WI38 (cell line): ENCODE measurements around the gene MINDY3.
"Not testable (repeated sequence)": the region's sequence is repeated elsewhere in the genome, so short reads cannot be mapped to it uniquely, and the experiment has no call there.

Experiments used
- H3K4me3 ChIP-seq: 2 replicates; pipeline ENCODE4 v1.5.1; 2011; ENCODE audit warnings: low read depth, mild to moderate bottlenecking, control low read depth, low read length
- TF ChIP-seq, protein P1 (sequence below): IDR thresholded peaks from 2 replicates; pipeline ENCODE4 v1.5.1; 2012; ENCODE audit warnings: low read depth, mild to moderate bottlenecking, control low read depth, low read length

The MINDY3 gene

DNA sequence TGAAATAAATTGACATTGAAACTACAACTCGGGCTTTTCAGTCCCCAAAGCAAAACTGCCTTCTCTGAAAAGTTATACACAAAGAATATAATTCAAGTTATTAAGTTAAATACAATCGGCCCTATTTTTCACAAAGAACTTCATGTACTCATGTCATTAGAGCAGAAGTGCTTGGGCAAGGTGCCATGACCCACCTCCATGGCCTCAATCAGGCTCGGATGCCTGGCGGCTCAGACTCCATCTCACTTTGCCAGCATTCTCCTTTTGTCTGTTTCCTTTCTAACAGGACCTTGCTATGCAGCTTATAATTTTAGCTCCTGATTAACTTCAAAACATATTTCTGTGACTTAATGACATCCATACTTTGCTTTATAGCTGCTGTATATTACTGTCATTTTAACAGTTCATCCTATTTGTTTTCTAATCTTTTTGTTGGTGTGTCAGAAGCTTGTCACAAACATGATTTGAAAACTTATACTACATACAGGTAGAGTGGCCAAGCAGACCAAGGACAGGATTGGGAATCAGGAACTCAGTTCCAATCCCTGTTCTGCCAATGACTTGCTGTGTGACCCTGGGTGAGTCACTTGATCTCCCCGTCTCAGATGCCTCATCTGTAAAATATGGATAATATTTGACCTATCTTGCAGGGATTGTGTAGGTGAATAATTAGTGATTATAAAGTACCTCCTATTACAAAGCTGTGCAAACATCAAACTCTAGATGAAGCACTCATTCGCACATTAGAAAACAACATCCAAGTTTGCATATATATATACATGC is 79.8 kb downstream of the MINDY3 start:
- TF ChIP-seq, protein P1, sequence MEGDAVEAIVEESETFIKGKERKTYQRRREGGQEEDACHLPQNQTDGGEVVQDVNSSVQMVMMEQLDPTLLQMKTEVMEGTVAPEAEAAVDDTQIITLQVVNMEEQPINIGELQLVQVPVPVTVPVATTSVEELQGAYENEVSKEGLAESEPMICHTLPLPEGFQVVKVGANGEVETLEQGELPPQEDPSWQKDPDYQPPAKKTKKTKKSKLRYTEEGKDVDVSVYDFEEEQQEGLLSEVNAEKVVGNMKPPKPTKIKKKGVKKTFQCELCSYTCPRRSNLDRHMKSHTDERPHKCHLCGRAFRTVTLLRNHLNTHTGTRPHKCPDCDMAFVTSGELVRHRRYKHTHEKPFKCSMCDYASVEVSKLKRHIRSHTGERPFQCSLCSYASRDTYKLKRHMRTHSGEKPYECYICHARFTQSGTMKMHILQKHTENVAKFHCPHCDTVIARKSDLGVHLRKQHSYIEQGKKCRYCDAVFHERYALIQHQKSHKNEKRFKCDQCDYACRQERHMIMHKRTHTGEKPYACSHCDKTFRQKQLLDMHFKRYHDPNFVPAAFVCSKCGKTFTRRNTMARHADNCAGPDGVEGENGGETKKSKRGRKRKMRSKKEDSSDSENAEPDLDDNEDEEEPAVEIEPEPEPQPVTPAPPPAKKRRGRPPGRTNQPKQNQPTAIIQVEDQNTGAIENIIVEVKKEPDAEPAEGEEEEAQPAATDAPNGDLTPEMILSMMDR, result no peak
- H3K4me3 ChIP-seq, result no peak overlapping the region

DNA sequence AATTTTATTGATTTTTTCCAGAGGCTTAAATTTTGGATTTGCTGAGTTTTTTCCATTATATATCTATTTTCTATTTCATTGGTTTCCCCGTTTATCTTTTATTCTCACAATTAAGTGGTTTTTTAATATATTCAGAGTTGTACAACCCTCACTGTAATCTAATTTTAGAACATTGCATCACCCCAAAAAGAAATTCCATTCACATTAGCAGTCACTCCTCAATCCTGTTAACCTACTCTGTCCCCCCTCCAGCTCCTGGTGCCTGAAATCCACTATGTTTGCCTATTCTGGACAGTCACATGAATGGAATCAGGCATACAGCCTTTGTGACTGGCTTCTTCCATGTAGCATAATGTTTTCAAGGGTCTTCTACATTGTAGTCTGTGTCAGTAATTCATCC is 84.8 kb downstream of the MINDY3 start:
- TF ChIP-seq, protein P1, result no peak

DNA sequence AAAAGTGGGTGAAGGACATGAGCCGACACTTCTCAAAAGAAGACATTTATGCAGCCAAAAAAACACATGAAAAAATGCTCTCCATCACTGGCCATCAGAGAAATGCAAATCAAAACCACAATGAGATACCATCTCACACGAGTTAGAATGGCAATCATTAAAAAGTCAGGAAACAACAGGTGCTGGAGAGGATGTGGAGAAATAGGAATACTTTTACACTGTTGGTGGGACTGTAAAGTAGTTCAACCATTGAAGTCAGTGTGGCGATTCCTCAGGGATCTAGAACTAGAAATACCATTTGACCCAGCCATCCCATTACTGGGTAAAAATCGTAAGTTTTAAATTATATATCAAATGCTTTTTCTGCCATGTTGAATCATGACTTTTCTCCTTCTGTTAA is 85.8 kb downstream of the MINDY3 start:
- not testable (repeated sequence) for H3K4me3 ChIP-seq

More for the DNA sequence above, 84.8 kb downstream of the MINDY3 start:
- H3K4me3 ChIP-seq, result no peak overlapping the region

DNA sequence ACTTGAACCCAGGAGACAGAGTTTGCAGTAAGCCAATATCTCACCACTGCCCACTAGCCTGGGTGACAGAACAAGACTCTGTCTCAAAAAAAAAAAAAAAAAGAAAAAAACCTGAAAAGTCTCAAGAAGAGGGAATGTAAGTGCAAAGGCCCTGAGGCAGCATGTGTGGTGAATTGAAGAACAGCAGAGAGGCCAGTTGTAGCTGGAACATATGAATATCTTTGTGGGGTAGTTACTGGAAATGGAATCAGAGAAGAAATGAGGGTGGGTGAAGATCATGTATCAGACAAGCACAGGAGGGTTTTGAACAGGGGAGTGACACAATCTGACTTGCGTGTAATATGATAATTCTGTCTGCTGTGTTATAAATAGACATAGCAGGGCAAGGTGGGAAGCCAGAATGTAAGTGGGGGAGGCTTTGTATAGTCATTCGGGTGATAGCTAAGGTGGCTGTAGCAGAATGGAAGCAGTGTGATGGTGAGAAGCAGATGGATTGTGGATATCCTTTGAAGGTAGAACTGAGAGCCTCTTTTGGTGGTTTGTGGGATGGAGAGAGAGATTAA is 95.3 kb downstream of the MINDY3 start:
- TF ChIP-seq, protein P1, result no peak
- no peak overlapping the region for H3K4me3 ChIP-seq

DNA sequence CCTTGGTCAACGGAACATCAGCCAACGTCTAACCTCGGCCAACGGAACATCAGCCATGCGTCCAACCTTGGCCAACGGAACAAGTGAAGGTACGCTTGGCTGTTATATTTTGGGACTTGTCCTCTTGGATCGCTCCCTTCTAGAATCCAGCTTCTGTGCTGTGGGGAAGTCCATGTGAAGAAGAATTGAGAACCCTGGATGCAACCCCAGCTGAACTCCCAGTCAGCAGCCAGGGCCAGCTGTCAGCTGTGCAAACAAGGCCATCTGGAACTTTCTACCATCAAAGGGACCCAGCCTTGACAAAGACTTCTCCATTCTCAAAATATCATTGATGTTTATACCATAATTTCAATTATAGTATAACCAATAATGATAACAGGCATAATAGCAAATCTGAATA is 97.3 kb downstream of the MINDY3 start:
- TF ChIP-seq, protein P1, result no peak
- H3K4me3 ChIP-seq, result no peak overlapping the region

DNA sequence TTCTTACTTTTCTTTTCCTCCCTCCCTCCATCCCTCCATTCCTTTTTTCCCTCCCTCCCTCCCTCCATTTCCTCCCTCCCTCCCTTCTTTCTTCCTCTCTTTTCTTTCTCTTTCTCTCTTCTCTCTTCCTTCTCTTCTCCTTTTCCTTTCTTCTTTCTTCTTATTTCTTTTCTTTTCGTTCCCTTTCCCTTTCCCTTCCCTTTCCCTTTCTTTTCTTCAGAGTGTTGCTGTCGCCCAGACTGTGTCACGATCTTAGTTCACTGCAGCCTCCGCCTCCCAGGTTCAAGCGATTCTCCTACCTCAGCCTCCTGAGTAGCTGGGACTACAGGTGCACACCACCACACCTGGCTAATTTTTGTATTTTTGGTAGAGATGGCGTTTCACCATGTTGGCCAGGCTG is 98.1 kb downstream of the MINDY3 start:
- H3K4me3 ChIP-seq, result not testable (repeated sequence)

DNA sequence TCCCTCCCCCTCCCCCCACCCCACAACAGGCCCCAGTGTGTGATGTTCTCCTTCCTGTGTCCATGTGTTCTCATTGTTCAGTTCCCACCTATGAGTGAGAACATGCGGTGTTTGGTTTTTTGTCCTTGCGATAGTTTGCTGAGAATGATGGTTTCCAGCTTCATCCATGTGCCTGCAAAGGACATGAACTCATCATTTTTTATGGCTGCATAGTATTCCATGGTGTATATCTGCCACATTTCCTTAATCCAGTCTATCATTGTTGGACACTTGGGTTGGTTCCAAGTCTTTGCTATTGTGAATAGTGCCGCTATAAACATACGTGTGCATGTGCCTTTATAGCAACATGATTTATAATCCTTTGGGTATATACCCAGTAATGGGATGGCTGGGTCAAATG is 99.1 kb downstream of the MINDY3 start:
- H3K4me3 ChIP-seq, result not testable (repeated sequence)

DNA sequence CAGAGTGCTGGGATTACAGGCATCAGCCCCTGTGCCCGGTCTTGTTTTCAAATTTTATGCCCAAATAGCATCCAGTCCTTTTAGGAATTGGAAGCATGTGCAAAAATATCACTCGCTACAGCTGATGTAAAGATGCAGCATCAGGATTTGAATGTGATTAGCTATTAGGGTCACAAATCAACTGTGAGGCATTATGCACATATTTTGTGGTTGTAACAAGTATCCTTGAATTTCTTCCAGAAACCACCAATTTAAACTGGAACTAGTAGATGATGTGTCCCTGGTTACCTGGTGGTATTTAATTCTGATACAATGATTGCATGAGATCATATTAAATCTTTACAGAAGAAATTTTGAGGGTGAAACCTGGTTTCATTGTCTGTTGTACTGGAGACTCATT is 99.6 kb downstream of the MINDY3 start:
- TF ChIP-seq, protein P1, result no peak
- no peak overlapping the region for H3K4me3 ChIP-seq

DNA sequence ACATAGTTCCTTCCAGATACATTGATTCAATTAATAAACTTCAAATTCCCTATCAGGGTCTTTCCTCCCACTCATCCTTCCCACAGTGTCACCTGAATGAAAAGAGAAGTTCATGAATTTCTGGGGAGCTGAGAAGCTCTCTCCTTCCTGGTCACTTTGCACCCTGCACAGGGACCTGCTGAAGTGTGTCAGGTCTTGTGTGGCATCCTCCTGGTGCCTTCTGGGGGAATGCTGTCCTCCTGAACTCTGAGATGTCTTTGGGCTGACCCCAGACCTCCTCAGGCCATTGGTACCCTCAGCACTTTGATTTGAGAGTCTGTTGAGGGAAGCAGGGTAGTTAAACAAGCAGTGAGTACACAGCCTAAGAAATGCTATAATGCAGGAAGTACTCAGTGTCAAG is 101.0 kb downstream of the MINDY3 start:
- TF ChIP-seq, protein P1, result no peak
- H3K4me3 ChIP-seq, result no peak overlapping the region
